HEK293 (cell line): ENCODE results near the gene PAM.

Source experiments
- CTCF ChIA-PET: fragments of 350-600 bp; formaldehyde crosslinking; extraction: SDS; loops from one replicate; lab custom pipeline; 2021; ENCODE audit warnings: antibody characterized with exemption; lab: Yijun Ruan, JAX
- POLR2A ChIA-PET: fragments of 300-600 bp; formaldehyde crosslinking; extraction: SDS; loops from one replicate; lab custom pipeline; 2020; ENCODE audit warnings: antibody characterized with exemption, inconsistent platforms; lab: Yijun Ruan, JAX
- H3K27ac ChIP-seq: fragments of 200-500 bp; sonication (Bioruptor generic); 2 replicates; pipeline ENCODE4 v1.5.1; 2014; ENCODE audit warnings: low read depth, low read length, control low read depth, inconsistent platforms; ENCODE audit errors: extremely low read depth
- H3K36me3 ChIP-seq, 2 experiments: fragments of 200-500 bp in 1 of 2; sonication (Bioruptor generic) in 1 of 2; 1 replicate in 1 of 2; 2 replicates in 1 of 2; pipeline ENCODE4 v1.5.1; 2014 to 2017; ENCODE audit warnings: inconsistent platforms in 2 of 2, low read length in 2 of 2; ENCODE audit not compliant: control insufficient read depth in 2 of 2, insufficient read depth in 1 of 2
- H3K4me1 ChIP-seq: fragments of 200-500 bp; sonication (Bioruptor generic); 2 replicates; pipeline ENCODE4 v1.5.1; 2014; ENCODE audit warnings: mild to moderate bottlenecking, low read length, inconsistent platforms; ENCODE audit not compliant: control insufficient read depth, insufficient read depth
- H3K4me3 ChIP-seq: 2 replicates; pipeline ENCODE4 v1.5.1; 2011; ENCODE audit warnings: low read depth, mild to moderate bottlenecking, control low read depth, low read length, moderate library complexity
- H3K9me3 ChIP-seq: fragments of 200-500 bp; sonication (Bioruptor generic); 2 replicates; pipeline ENCODE4 v1.5.1; 2014; ENCODE audit warnings: low read depth, low read length, inconsistent platforms; ENCODE audit not compliant: control insufficient read depth, insufficient read depth
- BCL11A ChIP-seq: fragments of 450-650 bp; formaldehyde crosslinking; IDR thresholded peaks from 2 replicates; pipeline ENCODE4 v1.5.1; 2016; ENCODE audit warnings: low read depth, missing biosample characterization, missing genetic modification characterization
- GFI1B ChIP-seq: fragments of 450-650 bp; formaldehyde crosslinking; IDR thresholded peaks from 2 replicates; pipeline ENCODE4 v1.5.1; 2016; ENCODE audit warnings: missing biosample characterization, missing genetic modification characterization
- GLIS2 ChIP-seq: fragments of 450-650 bp; formaldehyde crosslinking; IDR thresholded peaks from 2 replicates; pipeline ENCODE4 v1.5.1; 2016; ENCODE audit warnings: missing biosample characterization, missing genetic modification characterization
- KLF9 ChIP-seq: fragments of 450-650 bp; formaldehyde crosslinking; IDR thresholded peaks from 2 replicates; pipeline ENCODE4 v1.5.1; 2016; ENCODE audit warnings: missing biosample characterization, missing genetic modification characterization, low read depth
- PRDM1 ChIP-seq: fragments of 450-650 bp; formaldehyde crosslinking; IDR thresholded peaks from 2 replicates; pipeline ENCODE4; 2016; ENCODE audit warnings: missing biosample characterization, missing genetic modification characterization
- ZEB2 ChIP-seq: fragments of 450-650 bp; formaldehyde crosslinking; IDR thresholded peaks from 2 replicates; pipeline ENCODE4 v1.5.1; 2016; ENCODE audit warnings: missing biosample characterization, missing genetic modification characterization
- ZIC2 ChIP-seq: fragments of 450-650 bp; formaldehyde crosslinking; IDR thresholded peaks from 2 replicates; pipeline ENCODE4 v1.5.1; 2016; ENCODE audit warnings: missing biosample characterization, missing genetic modification characterization
- ZNF10 ChIP-seq: fragments of 450-650 bp; formaldehyde crosslinking; IDR thresholded peaks from 2 replicates; pipeline ENCODE4 v1.5.1; 2017; ENCODE audit warnings: missing biosample characterization, missing genetic modification characterization
- ZNF18 ChIP-seq: fragments of 450-650 bp; formaldehyde crosslinking; IDR thresholded peaks from 2 replicates; pipeline ENCODE4 v1.5.1; 2016; ENCODE audit warnings: missing biosample characterization, missing genetic modification characterization
- ZNF239 ChIP-seq: fragments of 450-650 bp; formaldehyde crosslinking; IDR thresholded peaks from 2 replicates; pipeline ENCODE4 v1.5.1; 2016; ENCODE audit warnings: missing biosample characterization, missing genetic modification characterization
- ZNF266 ChIP-seq: fragments of 450-650 bp; formaldehyde crosslinking; IDR thresholded peaks from 2 replicates; pipeline ENCODE4 v1.5.1; 2016; ENCODE audit warnings: missing biosample characterization, missing genetic modification characterization, low read depth
- ZNF274 ChIP-seq, 2 experiments: fragments of 200-500 bp in 1 of 2; fragments of 450-650 bp in 1 of 2; sonication (Bioruptor generic) in 1 of 2; formaldehyde crosslinking in 1 of 2; IDR thresholded peaks; 2 replicates each; pipeline versions ENCODE4 v1.5.1 to v1.6.1; 2014 to 2016; ENCODE audit warnings: borderline replicate concordance in 1 of 2, inconsistent platforms in 1 of 2, low read length in 1 of 2, missing biosample characterization in 1 of 2, missing genetic modification characterization in 1 of 2
- ZNF324 ChIP-seq: fragments of 450-650 bp; formaldehyde crosslinking; IDR thresholded peaks from 2 replicates; pipeline ENCODE4 v1.5.1; 2016; ENCODE audit warnings: missing biosample characterization, missing genetic modification characterization
- ZNF501 ChIP-seq: fragments of 450-650 bp; formaldehyde crosslinking; IDR thresholded peaks from 2 replicates; pipeline ENCODE4 v1.5.1; 2016; ENCODE audit warnings: missing biosample characterization, missing genetic modification characterization
- ZNF623 ChIP-seq: fragments of 450-650 bp; formaldehyde crosslinking; IDR thresholded peaks from 2 replicates; pipeline ENCODE4 v1.5.1; 2016; ENCODE audit warnings: missing biosample characterization, missing genetic modification characterization
- ZNF639 ChIP-seq: fragments of 450-650 bp; formaldehyde crosslinking; IDR thresholded peaks from 2 replicates; pipeline ENCODE4 v1.5.1; 2016; ENCODE audit warnings: missing biosample characterization, missing genetic modification characterization
- ZNF670 ChIP-seq: fragments of 450-650 bp; formaldehyde crosslinking; IDR thresholded peaks from 2 replicates; pipeline ENCODE4 v1.5.1; 2016; ENCODE audit warnings: missing biosample characterization, missing genetic modification characterization, low read depth
- ZNF777 ChIP-seq: fragments of 450-650 bp; formaldehyde crosslinking; IDR thresholded peaks from 2 replicates; pipeline ENCODE4 v1.5.1; 2017; ENCODE audit warnings: missing biosample characterization, missing genetic modification characterization, borderline replicate concordance
- TF ChIP-seq, protein P1 (sequence below): fragments of 450-650 bp; formaldehyde crosslinking; IDR thresholded peaks from 2 replicates; pipeline ENCODE4 v1.5.1; 2016; ENCODE audit warnings: missing biosample characterization, missing genetic modification characterization, low read depth
- TF ChIP-seq, protein P2 (sequence below): fragments of 450-650 bp; IDR thresholded peaks from 2 replicates; pipeline ENCODE4 v1.5.1; 2018; ENCODE audit warnings: missing biosample characterization, mild to moderate bottlenecking, missing genetic modification characterization
- TF ChIP-seq, protein P3 (sequence below): fragments of 450-650 bp; formaldehyde crosslinking; IDR thresholded peaks from 2 replicates; pipeline ENCODE4 v1.5.1; 2016; ENCODE audit warnings: missing biosample characterization, missing genetic modification characterization

PAM gene

DNA sequence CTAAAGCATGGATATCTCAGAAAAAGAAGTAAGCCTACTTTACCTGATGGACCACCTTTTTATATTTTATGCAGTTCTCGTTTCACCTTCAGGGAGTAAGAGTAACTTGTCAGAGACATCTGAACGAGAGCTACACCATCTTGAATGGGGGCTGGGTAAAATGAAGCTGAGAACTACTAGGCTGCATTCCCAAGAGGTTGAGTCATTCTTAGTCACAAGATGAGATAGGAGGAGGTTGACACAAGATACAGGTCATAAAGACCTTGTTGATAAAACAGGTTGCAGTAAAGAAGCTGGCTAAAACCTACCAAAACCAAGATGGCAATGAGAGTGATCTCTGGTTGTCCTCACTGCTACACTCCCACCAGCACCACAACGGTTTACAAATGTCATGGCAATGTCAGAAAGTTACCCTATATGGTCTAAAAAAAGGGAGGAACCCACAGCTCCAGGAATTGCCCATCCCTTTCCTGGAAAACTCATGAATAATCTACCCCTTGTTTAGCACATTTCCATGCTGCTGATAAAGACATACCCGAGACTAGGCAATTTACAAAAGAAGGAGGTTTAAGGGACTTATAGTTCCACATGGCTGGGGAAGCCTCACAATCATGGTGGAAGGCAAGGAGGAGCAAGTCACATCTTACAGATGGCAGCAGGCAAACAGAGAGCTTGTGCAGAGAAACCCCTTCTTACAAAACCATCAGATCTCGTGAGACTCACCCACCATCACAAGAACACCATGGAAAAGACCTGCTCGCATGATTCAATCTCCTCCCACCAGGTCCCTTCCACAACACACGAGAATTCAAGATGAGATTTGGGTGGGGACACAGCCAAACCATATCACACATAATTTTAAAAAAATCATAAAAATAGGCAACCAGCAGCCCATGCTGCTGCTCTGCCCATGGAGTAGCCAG is 302.4 kb downstream of the PAM start:
- Histone ChIP-seq H3K36me3 (no peaks in the 10 kb centered on the region), H3K4me1 (no peaks in the 10 kb centered on the region), H3K9me3 (no peaks in the 10 kb centered on the region), H3K27ac (no peak overlapping the region), H3K4me3 (no peak overlapping the region)
- ChIA-PET CTCF (interaction anchor here (0.5 to 1.1 kb wide), 3 partner anchors 16 to 788 kb away, joined by 3 to 7 read pairs (median 3); no protein-coding TSS in a partner anchor), POLR2A (no interaction called here)
- TF ChIP-seq ZNF623 (tag by site-specific recombination), result no peak
- TF ChIP-seq PRDM1 (tag by site-specific recombination), result 0 out of 2 replicates have a peak, but pooled peaks have one; percentile 8

- H3K4me3 ChIP-seq, result no peak overlapping the region
- H3K27ac ChIP-seq, result no peak overlapping the region
- no peaks in the 10 kb centered on the region for H3K9me3 ChIP-seq
- no peaks in the 10 kb centered on the region for H3K36me3 ChIP-seq
- TF ChIP-seq, protein P1, sequence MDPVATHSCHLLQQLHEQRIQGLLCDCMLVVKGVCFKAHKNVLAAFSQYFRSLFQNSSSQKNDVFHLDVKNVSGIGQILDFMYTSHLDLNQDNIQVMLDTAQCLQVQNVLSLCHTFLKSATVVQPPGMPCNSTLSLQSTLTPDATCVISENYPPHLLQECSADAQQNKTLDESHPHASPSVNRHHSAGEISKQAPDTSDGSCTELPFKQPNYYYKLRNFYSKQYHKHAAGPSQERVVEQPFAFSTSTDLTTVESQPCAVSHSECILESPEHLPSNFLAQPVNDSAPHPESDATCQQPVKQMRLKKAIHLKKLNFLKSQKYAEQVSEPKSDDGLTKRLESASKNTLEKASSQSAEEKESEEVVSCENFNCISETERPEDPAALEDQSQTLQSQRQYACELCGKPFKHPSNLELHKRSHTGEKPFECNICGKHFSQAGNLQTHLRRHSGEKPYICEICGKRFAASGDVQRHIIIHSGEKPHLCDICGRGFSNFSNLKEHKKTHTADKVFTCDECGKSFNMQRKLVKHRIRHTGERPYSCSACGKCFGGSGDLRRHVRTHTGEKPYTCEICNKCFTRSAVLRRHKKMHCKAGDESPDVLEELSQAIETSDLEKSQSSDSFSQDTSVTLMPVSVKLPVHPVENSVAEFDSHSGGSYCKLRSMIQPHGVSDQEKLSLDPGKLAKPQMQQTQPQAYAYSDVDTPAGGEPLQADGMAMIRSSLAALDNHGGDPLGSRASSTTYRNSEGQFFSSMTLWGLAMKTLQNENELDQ, result no peak
- TF ChIP-seq ZIC2 (tag by site-specific recombination) (no peak), GFI1B (tag by site-specific recombination) (no peak)
- ChIA-PET CTCF (interaction anchor here (1.5 kb wide), 1 partner anchor 79 kb away, joined by 3 read pairs; no protein-coding TSS in a partner anchor), POLR2A (no interaction called here)
- no peaks in the 10 kb centered on the region for H3K4me1 ChIP-seq
These were observed 304.4 kb downstream of the PAM start for GRCh38 chr5:103059525-103059924.

GRCh38 chr5:103060424-103060954 is 305.4 kb downstream of the PAM start:
- POLR2A ChIA-PET, result no interaction called here
- TF ChIP-seq ZNF266 (no peak), ZNF274 (IDR thresholded peaks at IDR 0.05; ENCODE audit: low read length) (no peak), ZNF274 (tag by site-specific recombination; IDR thresholded peaks at IDR 0.05; ENCODE audit: borderline replicate concordance) (no peak), ZNF777 (tag by site-specific recombination) (no peak), BCL11A (tag by site-specific recombination) (no peak), ZNF501 (tag by site-specific recombination) (no peak), ZNF239 (no peak), ZEB2 (tag by site-specific recombination) (no peak), GLIS2 (tag by site-specific recombination) (no peak), ZNF18 (tag by site-specific recombination) (no peak), KLF9 (tag by site-specific recombination) (no peak), ZNF670 (tag by site-specific recombination) (no peak), ZNF324 (tag by site-specific recombination) (no peak), ZNF10 (tag by site-specific recombination) (no peak), ZNF639 (no peak)
- TF ChIP-seq, protein P2, sequence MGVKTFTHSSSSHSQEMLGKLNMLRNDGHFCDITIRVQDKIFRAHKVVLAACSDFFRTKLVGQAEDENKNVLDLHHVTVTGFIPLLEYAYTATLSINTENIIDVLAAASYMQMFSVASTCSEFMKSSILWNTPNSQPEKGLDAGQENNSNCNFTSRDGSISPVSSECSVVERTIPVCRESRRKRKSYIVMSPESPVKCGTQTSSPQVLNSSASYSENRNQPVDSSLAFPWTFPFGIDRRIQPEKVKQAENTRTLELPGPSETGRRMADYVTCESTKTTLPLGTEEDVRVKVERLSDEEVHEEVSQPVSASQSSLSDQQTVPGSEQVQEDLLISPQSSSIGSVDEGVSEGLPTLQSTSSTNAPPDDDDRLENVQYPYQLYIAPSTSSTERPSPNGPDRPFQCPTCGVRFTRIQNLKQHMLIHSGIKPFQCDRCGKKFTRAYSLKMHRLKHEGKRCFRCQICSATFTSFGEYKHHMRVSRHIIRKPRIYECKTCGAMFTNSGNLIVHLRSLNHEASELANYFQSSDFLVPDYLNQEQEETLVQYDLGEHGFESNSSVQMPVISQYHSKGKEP (tag by site-specific recombination), result no peak
- TF ChIP-seq, protein P3, sequence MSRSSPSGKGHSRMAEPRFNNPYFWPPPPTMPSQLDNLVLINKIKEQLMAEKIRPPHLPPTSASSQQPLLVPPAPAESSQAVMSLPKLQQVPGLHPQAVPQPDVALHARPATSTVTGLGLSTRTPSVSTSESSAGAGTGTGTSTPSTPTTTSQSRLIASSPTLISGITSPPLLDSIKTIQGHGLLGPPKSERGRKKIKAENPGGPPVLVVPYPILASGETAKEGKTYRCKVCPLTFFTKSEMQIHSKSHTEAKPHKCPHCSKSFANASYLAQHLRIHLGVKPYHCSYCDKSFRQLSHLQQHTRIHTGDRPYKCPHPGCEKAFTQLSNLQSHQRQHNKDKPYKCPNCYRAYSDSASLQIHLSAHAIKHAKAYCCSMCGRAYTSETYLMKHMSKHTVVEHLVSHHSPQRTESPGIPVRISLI, result no peak

More at GRCh38 chr5:103060424-103060954, 305.4 kb downstream of the PAM start:
- no peaks in the 10 kb centered on the region for H3K36me3 ChIP-seq
- no peaks in the 10 kb centered on the region for H3K4me1 ChIP-seq
- no peak overlapping the region for H3K27ac ChIP-seq
- H3K4me3 ChIP-seq, result no peak overlapping the region
- CTCF ChIA-PET, result interaction anchor here (1.0 kb wide), 1 partner anchor 15 kb away, joined by 3 read pairs; no protein-coding TSS in a partner anchor
- no peaks in the 10 kb centered on the region for H3K9me3 ChIP-seq
